OCI-LY3 (cell line): Measurements from ENCODE around the gene GRIK1.

Experiments used
- EZH2phosphoT487 ChIP-seq: fragments of 200-600 bp; shearing (Covaris generic); IDR thresholded peaks from 2 replicates; pipeline ENCODE4 v1.6.1; 2018; ENCODE audit warnings: antibody characterized with exemption, mixed run types, low read depth
- TF ChIP-seq, protein P1 (sequence below): fragments of 200-600, 300-600 bp; sonication (generic); IDR thresholded peaks from 2 replicates; pipeline ENCODE4 v1.5.1; 2014; ENCODE audit warnings: antibody characterized with exemption, low read length, low read depth

DNA sequence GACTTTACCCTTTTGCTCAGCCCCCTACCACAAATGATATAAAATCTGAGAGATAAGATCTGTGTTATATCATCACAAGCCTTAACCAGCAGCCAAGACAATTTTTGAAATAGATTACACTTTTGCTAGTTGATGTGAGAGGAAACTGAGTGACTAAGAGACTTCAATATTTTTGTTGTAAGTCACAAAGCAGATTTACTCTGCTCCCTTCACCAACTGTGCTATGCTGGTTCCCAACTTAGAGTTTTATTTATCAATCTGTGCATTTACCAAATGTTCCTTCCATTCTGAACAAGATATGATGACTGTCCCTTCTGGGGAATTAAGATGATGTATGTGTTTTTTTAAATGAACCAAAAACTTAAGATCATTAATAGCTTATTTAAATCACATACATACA, 12.1 kb upstream of the GRIK1 start:
- TF ChIP-seq, protein P1, sequence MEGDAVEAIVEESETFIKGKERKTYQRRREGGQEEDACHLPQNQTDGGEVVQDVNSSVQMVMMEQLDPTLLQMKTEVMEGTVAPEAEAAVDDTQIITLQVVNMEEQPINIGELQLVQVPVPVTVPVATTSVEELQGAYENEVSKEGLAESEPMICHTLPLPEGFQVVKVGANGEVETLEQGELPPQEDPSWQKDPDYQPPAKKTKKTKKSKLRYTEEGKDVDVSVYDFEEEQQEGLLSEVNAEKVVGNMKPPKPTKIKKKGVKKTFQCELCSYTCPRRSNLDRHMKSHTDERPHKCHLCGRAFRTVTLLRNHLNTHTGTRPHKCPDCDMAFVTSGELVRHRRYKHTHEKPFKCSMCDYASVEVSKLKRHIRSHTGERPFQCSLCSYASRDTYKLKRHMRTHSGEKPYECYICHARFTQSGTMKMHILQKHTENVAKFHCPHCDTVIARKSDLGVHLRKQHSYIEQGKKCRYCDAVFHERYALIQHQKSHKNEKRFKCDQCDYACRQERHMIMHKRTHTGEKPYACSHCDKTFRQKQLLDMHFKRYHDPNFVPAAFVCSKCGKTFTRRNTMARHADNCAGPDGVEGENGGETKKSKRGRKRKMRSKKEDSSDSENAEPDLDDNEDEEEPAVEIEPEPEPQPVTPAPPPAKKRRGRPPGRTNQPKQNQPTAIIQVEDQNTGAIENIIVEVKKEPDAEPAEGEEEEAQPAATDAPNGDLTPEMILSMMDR: no peak
- no peak for TF ChIP-seq EZH2phosphoT487
